ENCODE data around the gene TM6SF1. TPM values are rescaled to one million over a fixed set of nuclear protein-coding genes. Genes with fewer than 3 reads are reported as not detected.
"Not testable (repeated sequence)": the region's sequence is repeated elsewhere in the genome, so short reads cannot be mapped to it uniquely, and the experiment has no call there.

Gene TM6SF1
- total and polyA plus RNA-seq, 11 donors = 2.6 to 9.4 (median 4.7) TPM

DNA sequence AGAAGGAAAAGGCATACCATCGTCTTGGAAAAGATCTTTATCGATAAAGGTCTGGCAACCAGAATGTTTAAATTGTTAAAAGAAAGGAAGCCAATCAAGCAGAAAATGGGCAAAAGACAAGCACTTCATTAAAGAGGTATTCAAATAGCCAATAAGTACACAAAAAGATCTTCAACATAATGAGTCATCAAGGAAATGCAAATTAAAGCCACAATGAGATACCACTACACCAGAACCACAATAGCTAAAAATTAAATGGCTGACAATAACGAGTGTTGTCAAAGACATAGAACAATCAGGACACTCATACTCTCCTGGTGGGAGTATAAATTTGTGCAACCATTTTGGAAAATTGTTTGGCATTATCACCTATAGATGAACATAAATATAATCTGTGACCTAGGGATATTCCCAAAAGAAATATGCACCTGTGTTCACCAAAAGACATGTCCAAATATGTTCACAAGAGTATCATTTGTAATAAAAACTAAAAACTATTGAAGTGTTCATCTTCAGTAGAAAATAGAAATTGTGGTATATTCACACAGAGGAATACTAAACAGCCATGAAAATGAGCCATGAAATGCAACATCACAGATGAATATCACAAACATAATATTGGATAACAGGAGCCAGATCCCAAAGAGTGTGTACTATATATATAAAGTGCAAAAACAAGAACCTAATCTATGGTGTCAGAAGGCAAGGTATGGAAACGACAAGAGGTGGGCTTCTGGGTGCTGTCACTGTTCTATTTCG is 26.0 kb upstream of the TM6SF1 start:
- intact Hi-C loops (cut with DNase I) = no loop called here
- TF ChIP-seq, protein P1, sequence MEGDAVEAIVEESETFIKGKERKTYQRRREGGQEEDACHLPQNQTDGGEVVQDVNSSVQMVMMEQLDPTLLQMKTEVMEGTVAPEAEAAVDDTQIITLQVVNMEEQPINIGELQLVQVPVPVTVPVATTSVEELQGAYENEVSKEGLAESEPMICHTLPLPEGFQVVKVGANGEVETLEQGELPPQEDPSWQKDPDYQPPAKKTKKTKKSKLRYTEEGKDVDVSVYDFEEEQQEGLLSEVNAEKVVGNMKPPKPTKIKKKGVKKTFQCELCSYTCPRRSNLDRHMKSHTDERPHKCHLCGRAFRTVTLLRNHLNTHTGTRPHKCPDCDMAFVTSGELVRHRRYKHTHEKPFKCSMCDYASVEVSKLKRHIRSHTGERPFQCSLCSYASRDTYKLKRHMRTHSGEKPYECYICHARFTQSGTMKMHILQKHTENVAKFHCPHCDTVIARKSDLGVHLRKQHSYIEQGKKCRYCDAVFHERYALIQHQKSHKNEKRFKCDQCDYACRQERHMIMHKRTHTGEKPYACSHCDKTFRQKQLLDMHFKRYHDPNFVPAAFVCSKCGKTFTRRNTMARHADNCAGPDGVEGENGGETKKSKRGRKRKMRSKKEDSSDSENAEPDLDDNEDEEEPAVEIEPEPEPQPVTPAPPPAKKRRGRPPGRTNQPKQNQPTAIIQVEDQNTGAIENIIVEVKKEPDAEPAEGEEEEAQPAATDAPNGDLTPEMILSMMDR (IDR thresholded peaks at IDR 0.05) = no peak
- no peak for TF ChIP-seq POLR2A (IDR thresholded peaks at IDR 0.05)
- Histone ChIP-seq H3K27ac (no peak overlapping the region), H3K4me3 (no peak overlapping the region), H3K9me3 (no peaks in the 10 kb centered on the region), H3K27me3 (peaks cover 0 to 6% (median 0%) of the 10 kb centered on the region in 9 donors), H3K36me3 (no peaks in the 10 kb centered on the region), H3K4me1 (peaks cover 0 to 9% (median 4%) of the 10 kb centered on the region in 12 donors)
- ATAC-seq = no peak
- DNase-seq = no peak
- 73 to 81% (median 76%) methylated on average over 5 of the region's 5 CpGs for WGBS, 4 donors

GRCh38 chr15:83082730-83083386 is 24.6 kb upstream of the TM6SF1 start:
- intact Hi-C loops (cut with DNase I) = no loop called here
- no peak for TF ChIP-seq POLR2A (IDR thresholded peaks at IDR 0.05)
- TF ChIP-seq, protein P1 (IDR thresholded peaks at IDR 0.05) = no peak
- no peaks in the 10 kb centered on the region for H3K9me3 ChIP-seq
- WGBS, 4 donors = 66 to 76% (median 71%) methylated on average over 5 of the region's 5 CpGs
- DNase-seq = no peak
- ATAC-seq = no peak
- peaks cover 0 to 3% (median 0%) of the 10 kb centered on the region in 12 donors for H3K4me1 ChIP-seq
- no peak overlapping the region for H3K4me3 ChIP-seq
- peaks cover 0 to 6% (median 0%) of the 10 kb centered on the region in 9 donors for H3K27me3 ChIP-seq
- no peaks in the 10 kb centered on the region for H3K36me3 ChIP-seq
- no peak overlapping the region for H3K27ac ChIP-seq

GRCh38 chr15:83085461-83085860 is 22.0 kb upstream of the TM6SF1 start:
- ATAC-seq = not testable (repeated sequence)

DNA sequence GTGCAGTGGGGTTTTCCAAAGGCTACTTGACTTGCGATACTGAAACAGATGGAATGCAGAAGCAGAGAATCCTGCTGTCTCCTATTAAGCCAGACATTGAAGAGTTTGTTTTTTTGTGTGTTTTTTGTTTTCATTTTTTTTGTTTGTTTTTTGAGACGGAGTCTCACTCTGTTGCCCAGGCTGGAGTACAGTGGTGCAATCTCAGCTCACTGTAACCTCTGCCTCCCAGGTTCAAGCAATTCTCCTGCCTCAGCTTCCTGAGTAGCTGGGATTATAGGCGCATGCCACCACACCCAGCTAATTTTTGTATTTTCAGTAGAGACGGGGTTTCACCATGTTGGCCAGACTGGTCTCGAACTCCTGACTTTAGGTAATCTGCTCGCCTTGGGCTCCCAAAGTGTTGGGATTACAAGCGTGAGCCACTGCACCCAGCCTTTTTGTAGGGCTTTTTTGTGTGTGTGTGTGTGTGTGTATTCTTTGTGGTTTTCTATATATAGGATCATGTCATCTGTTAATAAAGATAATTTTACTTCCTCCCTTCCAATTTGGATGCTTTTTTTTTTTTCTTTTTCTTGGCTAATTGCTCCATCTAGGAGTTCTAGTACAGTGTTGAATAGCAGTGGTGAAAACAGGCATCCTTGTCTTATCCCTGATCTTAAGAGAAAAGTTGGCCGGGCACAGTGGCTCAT is 21.4 kb upstream of the TM6SF1 start:
- 88 to 90% (median 89%) methylated on average over 8 of the region's 8 CpGs for WGBS, 4 donors
- H3K4me1 ChIP-seq; ATAC-seq; intact Hi-C loops (cut with DNase I); DNase-seq; H3K27me3 ChIP-seq; H3K36me3 ChIP-seq; H3K4me3 ChIP-seq; H3K27ac ChIP-seq; H3K9me3 ChIP-seq: not testable (repeated sequence)

More at GRCh38 chr15:83085461-83085860, 22.0 kb upstream of the TM6SF1 start:
- H3K4me1 ChIP-seq; H3K27me3 ChIP-seq; DNase-seq; H3K36me3 ChIP-seq; H3K9me3 ChIP-seq; intact Hi-C loops (cut with DNase I); H3K4me3 ChIP-seq; H3K27ac ChIP-seq: not testable (repeated sequence)
- 84 to 91% (median 86%) methylated on average over 3 of the region's 3 CpGs for WGBS, 4 donors

- WGBS, 4 donors = 57 to 67% (median 61%) methylated on average over 2 of the region's 2 CpGs
- H3K9me3 ChIP-seq = no peaks in the 10 kb centered on the region
- peaks cover 0 to 11% (median 0%) of the 10 kb centered on the region in 12 donors for H3K4me1 ChIP-seq
- H3K27ac ChIP-seq = no peak overlapping the region
- H3K27me3 ChIP-seq = no peaks in the 10 kb centered on the region
- ATAC-seq (no peak), DNase-seq (no peak)
- no peak overlapping the region for H3K4me3 ChIP-seq
- TF ChIP-seq POLR2A (IDR thresholded peaks at IDR 0.05) = no peak
- TF ChIP-seq, protein P1 (IDR thresholded peaks at IDR 0.05) = no peak
- H3K36me3 ChIP-seq = no peaks in the 10 kb centered on the region
- intact Hi-C loops (cut with DNase I) = no loop called here
Observed at GRCh38 chr15:83087576-83087975, 19.9 kb upstream of the TM6SF1 start.

All from heart left ventricle (tissue), 16 donors.